Kidney (tissue), 14 donors: Measurements from ENCODE around the gene IRX2. TPM values are rescaled to one million over a fixed set of nuclear protein-coding genes. Genes with fewer than 3 reads are reported as not detected.

Source experiments
- DNase-seq, 5 donors: peaks; one replicate each; pipeline ENCODE4 v3.0.0-alpha.2; 2013 to 2020
- FAIRE-seq: peaks from 2 replicates; lab custom pipeline; 2012; peaks lifted over from hg19 to GRCh38; lab: Jason Lieb, UNC
- H3K27ac ChIP-seq, 2 donors: one replicate each; pipeline ENCODE4 v1.7.0; 2013; ENCODE audit warnings: low read depth in 2 of 2, low read length in 2 of 2, inconsistent platforms in 1 of 2
- H3K27me3 ChIP-seq: one replicate; pipeline ENCODE4 v1.7.1; 2013; ENCODE audit warnings: low read length, inconsistent platforms; ENCODE audit not compliant: control insufficient read depth, insufficient read depth
- H3K36me3 ChIP-seq, 3 donors: one replicate each; pipeline versions ENCODE4 v1.7.0 to v1.7.1; 2013; ENCODE audit warnings: low read length in 3 of 3, control low read depth in 1 of 3, inconsistent platforms in 1 of 3; ENCODE audit not compliant: insufficient read depth in 3 of 3, control insufficient read depth in 2 of 3
- H3K4me1 ChIP-seq, 3 donors: one replicate each; pipeline versions ENCODE4 v1.7.0 to v1.7.1; 2013; ENCODE audit warnings: low read length in 3 of 3, inconsistent platforms in 1 of 3, low read depth in 1 of 3; ENCODE audit not compliant: control insufficient read depth in 2 of 3, insufficient read depth in 2 of 3
- H3K4me3 ChIP-seq, 3 donors: one replicate each; pipeline versions ENCODE4 v1.7.0 to v1.8.1; 2013; ENCODE audit warnings: low read length in 3 of 3, control low read depth in 1 of 3, inconsistent platforms in 1 of 3
- H3K9ac ChIP-seq, 3 donors: one replicate each; pipeline versions ENCODE4 v1.7.0 to v1.7.1; 2013; ENCODE audit warnings: low read length in 3 of 3, control low read depth in 1 of 3, inconsistent platforms in 1 of 3
- H3K9me3 ChIP-seq, 3 donors: one replicate each; pipeline versions ENCODE4 v1.7.0 to v1.7.1; 2013; ENCODE audit warnings: low read length in 3 of 3, control low read depth in 1 of 3, inconsistent platforms in 1 of 3; ENCODE audit not compliant: control insufficient read depth in 2 of 3, insufficient read depth in 1 of 3
- intact Hi-C: fragments of 100-400 bp; cut with DNase I; formaldehyde crosslinking; loops from one replicate; pipeline ENCODE4 v1.11.1; 2022
- polyA plus RNA-seq: library from polyadenylated mRNA; stranded (reverse); fragments of 350-450 nt; fragmentation: Illumina TruSeq; extraction: RNeasy Lipid Tissue Mini Kit (QIAGEN cat#74804); gene quantifications from one replicate; pipeline ENCODE4 v1.2.3, GENCODE V29; 2014; ENCODE audit warnings: low read depth, low replicate concordance; ENCODE audit not compliant: insufficient read depth
- total RNA-seq: library from RNA; stranded (reverse); fragmentation: NEBNext Ultra II Directional; extraction: Animal tissue kit (Norgen Biotek cat#: 25700); gene quantifications from one replicate; pipeline ENCODE4 v1.2.1, GENCODE V29; 2021
- TF ChIP-seq, protein P1 (sequence below): IDR thresholded peaks from 3 replicates; pipeline ENCODE4 v1.5.1; 2012; ENCODE audit warnings: mild to moderate bottlenecking, moderate library complexity, borderline replicate concordance; ENCODE audit not compliant: insufficient read depth; ENCODE audit errors: extremely low read depth
- donor health status: control.
- donor health status: control.
- donor health status: control.
- donor health status: control.
- donor health status: control.
- donor health status: DM: yes; HTN: yes; CAD: no.
- donor health status: Normal renal cell carcinoma (clear cell type).

The IRX2 gene
- total and polyA plus RNA-seq, 2 donors from 2014 or later = 11.7 to 44.2 TPM

GRCh38 chr5:2738156-2738699, 13.2 kb downstream of the IRX2 start:
- H3K27ac ChIP-seq = no peak overlapping the region
- H3K27me3 ChIP-seq = peaks cover 39% of the 10 kb centered on the region
- H3K9ac ChIP-seq = no peak overlapping the region
- TF ChIP-seq, protein P1, sequence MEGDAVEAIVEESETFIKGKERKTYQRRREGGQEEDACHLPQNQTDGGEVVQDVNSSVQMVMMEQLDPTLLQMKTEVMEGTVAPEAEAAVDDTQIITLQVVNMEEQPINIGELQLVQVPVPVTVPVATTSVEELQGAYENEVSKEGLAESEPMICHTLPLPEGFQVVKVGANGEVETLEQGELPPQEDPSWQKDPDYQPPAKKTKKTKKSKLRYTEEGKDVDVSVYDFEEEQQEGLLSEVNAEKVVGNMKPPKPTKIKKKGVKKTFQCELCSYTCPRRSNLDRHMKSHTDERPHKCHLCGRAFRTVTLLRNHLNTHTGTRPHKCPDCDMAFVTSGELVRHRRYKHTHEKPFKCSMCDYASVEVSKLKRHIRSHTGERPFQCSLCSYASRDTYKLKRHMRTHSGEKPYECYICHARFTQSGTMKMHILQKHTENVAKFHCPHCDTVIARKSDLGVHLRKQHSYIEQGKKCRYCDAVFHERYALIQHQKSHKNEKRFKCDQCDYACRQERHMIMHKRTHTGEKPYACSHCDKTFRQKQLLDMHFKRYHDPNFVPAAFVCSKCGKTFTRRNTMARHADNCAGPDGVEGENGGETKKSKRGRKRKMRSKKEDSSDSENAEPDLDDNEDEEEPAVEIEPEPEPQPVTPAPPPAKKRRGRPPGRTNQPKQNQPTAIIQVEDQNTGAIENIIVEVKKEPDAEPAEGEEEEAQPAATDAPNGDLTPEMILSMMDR = no peak
- H3K9me3 ChIP-seq = no peaks in the 10 kb centered on the region
- intact Hi-C loops = no loop called here
- H3K4me3 ChIP-seq = no peak overlapping the region
- FAIRE-seq = no peak
- no peak for DNase-seq
- no peaks in the 10 kb centered on the region for H3K4me1 ChIP-seq
- H3K36me3 ChIP-seq = no peaks in the 10 kb centered on the region

GRCh38 chr5:2737273-2738155, 14.0 kb downstream of the IRX2 start:
- DNase-seq (no peak), FAIRE-seq (no peak)
- intact Hi-C loops = no loop called here
- peaks cover 38% of the 10 kb centered on the region for H3K27me3 ChIP-seq
- H3K4me1 ChIP-seq = no peaks in the 10 kb centered on the region
- no peak overlapping the region for H3K9ac ChIP-seq
- TF ChIP-seq, protein P1 = no peak
- H3K27ac ChIP-seq = no peak overlapping the region
- no peaks in the 10 kb centered on the region for H3K9me3 ChIP-seq
- no peak overlapping the region for H3K4me3 ChIP-seq
- H3K36me3 ChIP-seq = no peaks in the 10 kb centered on the region

GRCh38 chr5:2736872-2737271, 14.6 kb downstream of the IRX2 start:
- Histone ChIP-seq H3K9me3 (no peaks in the 10 kb centered on the region), H3K9ac (no peak overlapping the region), H3K4me1 (no peaks in the 10 kb centered on the region), H3K27me3 (peaks cover 35% of the 10 kb centered on the region), H3K4me3 (no peak overlapping the region), H3K36me3 (no peaks in the 10 kb centered on the region), H3K27ac (no peak overlapping the region)
- intact Hi-C loops = no loop called here
- TF ChIP-seq, protein P1 = no peak
- DNase-seq = no peak
- FAIRE-seq = no peak
